ENCODE results near the gene FOXA3. TPM values are rescaled to one million over a fixed set of nuclear protein-coding genes. Genes with fewer than 3 reads are reported as not detected.

Gene FOXA3
- total RNA-seq, 1 donor from 2014 or later: 7.3 TPM

DNA sequence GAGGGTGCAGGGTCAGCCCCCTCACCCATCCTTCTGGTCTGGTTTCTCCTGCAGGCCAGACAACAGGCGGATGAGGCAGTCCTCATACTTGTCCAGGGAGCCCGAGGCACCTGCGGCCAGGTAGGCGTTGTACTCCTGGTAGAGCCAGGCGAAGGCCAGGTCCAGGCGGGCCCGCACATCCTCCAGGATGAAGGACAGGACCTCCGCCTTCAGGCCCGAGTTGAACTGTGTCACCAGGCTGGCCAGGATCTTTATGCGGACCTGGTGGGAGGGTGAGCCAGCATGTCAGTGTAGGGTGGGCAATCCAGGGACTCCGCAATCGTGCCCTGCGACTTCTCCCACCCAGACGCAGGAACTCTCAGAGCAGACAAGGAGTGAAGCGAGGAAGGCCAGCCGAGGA is 35.2 kb upstream of the FOXA3 start:
- TF ChIP-seq, protein P1, sequence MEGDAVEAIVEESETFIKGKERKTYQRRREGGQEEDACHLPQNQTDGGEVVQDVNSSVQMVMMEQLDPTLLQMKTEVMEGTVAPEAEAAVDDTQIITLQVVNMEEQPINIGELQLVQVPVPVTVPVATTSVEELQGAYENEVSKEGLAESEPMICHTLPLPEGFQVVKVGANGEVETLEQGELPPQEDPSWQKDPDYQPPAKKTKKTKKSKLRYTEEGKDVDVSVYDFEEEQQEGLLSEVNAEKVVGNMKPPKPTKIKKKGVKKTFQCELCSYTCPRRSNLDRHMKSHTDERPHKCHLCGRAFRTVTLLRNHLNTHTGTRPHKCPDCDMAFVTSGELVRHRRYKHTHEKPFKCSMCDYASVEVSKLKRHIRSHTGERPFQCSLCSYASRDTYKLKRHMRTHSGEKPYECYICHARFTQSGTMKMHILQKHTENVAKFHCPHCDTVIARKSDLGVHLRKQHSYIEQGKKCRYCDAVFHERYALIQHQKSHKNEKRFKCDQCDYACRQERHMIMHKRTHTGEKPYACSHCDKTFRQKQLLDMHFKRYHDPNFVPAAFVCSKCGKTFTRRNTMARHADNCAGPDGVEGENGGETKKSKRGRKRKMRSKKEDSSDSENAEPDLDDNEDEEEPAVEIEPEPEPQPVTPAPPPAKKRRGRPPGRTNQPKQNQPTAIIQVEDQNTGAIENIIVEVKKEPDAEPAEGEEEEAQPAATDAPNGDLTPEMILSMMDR (IDR thresholded peaks at IDR 0.05): no peak
- no peak for TF ChIP-seq EZH2phosphoT487 (IDR thresholded peaks at IDR 0.05)
- no peak for TF ChIP-seq EZH2 (IDR thresholded peaks at IDR 0.05)
- no peaks in the 10 kb centered on the region for H4K20me1 ChIP-seq (ENCODE audit: low read depth)
- no peak for DNase-seq (ENCODE audit: low spot score)
- H3K9me3 Mint-ChIP-seq: no peaks in the 10 kb centered on the region
- peaks cover 11% of the 10 kb centered on the region for H3K27me3 Mint-ChIP-seq (ENCODE audit: insufficient read depth, low read depth)
- peaks cover 4% of the 10 kb centered on the region for H3K4me1 Mint-ChIP-seq
- H3K79me2 ChIP-seq (ENCODE audit: low read depth): no peaks in the 10 kb centered on the region
- no peaks in the 10 kb centered on the region for H3K9me3 ChIP-seq (ENCODE audit: low read depth)
- no peak overlapping the region for H3K9ac ChIP-seq
- H3F3A ChIP-seq (ENCODE audit: low read depth): no peaks in the 10 kb centered on the region
- H3K4me3 ChIP-seq: no peak overlapping the region
- no peaks in the 10 kb centered on the region for H3K4me1 ChIP-seq
- H3K4me2 ChIP-seq: no peak overlapping the region
- no peak overlapping the region for H2AFZ ChIP-seq (replicated peaks)
- H3K4me3 Mint-ChIP-seq: no peak overlapping the region
- H3K27ac ChIP-seq: no peak overlapping the region
- H3K36me3 Mint-ChIP-seq: peaks cover 37% of the 10 kb centered on the region
- H3K27me3 ChIP-seq: no peaks in the 10 kb centered on the region
- no peak overlapping the region for H3K27ac Mint-ChIP-seq
- no peaks in the 10 kb centered on the region for H3K36me3 ChIP-seq

DNA sequence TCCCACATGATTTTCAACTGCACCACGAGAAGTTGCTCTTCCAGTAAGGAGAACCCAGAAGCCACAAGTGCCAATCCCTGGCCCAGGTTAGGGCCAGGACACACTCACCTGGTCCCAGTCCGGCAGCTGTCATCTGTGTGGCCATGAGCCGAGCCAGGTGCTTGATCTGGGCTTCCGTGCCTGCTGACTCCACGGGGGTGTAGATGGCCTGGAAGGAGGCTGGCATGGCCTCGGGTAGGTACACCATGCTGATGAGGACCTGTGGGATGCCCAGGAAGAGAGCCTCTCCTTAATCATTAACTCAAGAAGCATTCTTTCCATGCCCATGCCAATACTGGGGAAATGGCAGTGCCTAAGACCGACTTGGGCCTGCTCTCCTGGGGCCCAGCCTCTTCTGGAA is 29.2 kb upstream of the FOXA3 start:
- Histone ChIP-seq H4K20me1 (ENCODE audit: low read depth) (no peaks in the 10 kb centered on the region), H3K4me2 (no peak overlapping the region), H3K4me3 (no peak overlapping the region), H3K9ac (no peak overlapping the region), H3K27me3 (no peaks in the 10 kb centered on the region), H3K4me1 (no peaks in the 10 kb centered on the region), H3K9me3 (ENCODE audit: low read depth) (no peaks in the 10 kb centered on the region), H2AFZ (replicated peaks) (no peak overlapping the region), H3K79me2 (ENCODE audit: low read depth) (no peaks in the 10 kb centered on the region), H3K36me3 (peaks cover 22% of the 10 kb centered on the region), H3F3A (ENCODE audit: low read depth) (peaks cover 3% of the 10 kb centered on the region), H3K27ac (no peak overlapping the region)
- H3K4me1 Mint-ChIP-seq: no peaks in the 10 kb centered on the region
- TF ChIP-seq EZH2phosphoT487 (IDR thresholded peaks at IDR 0.05): no peak
- TF ChIP-seq, protein P1 (IDR thresholded peaks at IDR 0.05): no peak
- TF ChIP-seq EZH2 (IDR thresholded peaks at IDR 0.05): no peak
- no peak overlapping the region for H3K27ac Mint-ChIP-seq
- no peak overlapping the region for H3K4me3 Mint-ChIP-seq
- DNase-seq (ENCODE audit: low spot score): no peak
- peaks cover 4% of the 10 kb centered on the region for H3K27me3 Mint-ChIP-seq (ENCODE audit: insufficient read depth, low read depth)
- peaks cover 52% of the 10 kb centered on the region for H3K36me3 Mint-ChIP-seq
- H3K9me3 Mint-ChIP-seq: no peaks in the 10 kb centered on the region

DNA sequence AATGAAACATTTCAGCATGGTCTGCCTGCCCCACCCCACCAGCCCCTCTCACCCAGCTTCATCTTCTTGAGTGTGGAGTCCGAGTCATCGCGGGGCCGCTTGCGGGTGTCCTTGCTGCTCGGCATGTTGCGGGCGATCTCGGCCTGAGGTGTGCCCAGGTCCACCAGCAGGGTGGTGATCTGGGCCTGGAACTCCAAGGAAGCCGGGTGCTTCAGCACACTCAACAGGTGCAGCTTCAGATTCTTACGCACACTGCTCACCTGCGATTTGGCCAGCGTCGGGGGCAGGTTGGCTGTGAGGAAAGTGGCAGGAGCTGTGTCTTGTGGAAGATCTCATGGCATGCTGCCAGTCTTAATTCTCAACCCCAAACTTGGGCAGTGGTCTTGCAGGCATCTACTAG is 21.9 kb upstream of the FOXA3 start:
- Mint-ChIP-seq H3K27ac (no peak overlapping the region), H3K4me1 (peaks cover 8% of the 10 kb centered on the region), H3K9me3 (no peaks in the 10 kb centered on the region), H3K27me3 (ENCODE audit: insufficient read depth, low read depth) (peaks cover 6% of the 10 kb centered on the region), H3K4me3 (no peak overlapping the region), H3K36me3 (peaks cover 59% of the 10 kb centered on the region)
- no peak overlapping the region for H2AFZ ChIP-seq (replicated peaks)
- H4K20me1 ChIP-seq (ENCODE audit: low read depth): no peaks in the 10 kb centered on the region
- H3K4me2 ChIP-seq: no peak overlapping the region
- no peaks in the 10 kb centered on the region for H3K27me3 ChIP-seq
- DNase-seq (ENCODE audit: low spot score): no peak
- no peaks in the 10 kb centered on the region for H3K9me3 ChIP-seq (ENCODE audit: low read depth)
- H3K79me2 ChIP-seq (ENCODE audit: low read depth): no peaks in the 10 kb centered on the region
- no peak overlapping the region for H3K27ac ChIP-seq
- peaks cover 3% of the 10 kb centered on the region for H3F3A ChIP-seq (ENCODE audit: low read depth)
- H3K36me3 ChIP-seq: peaks cover 28% of the 10 kb centered on the region
- no peak overlapping the region for H3K4me3 ChIP-seq
- H3K9ac ChIP-seq: no peak overlapping the region
- no peak for TF ChIP-seq EZH2 (IDR thresholded peaks at IDR 0.05)
- no peak for TF ChIP-seq EZH2phosphoT487 (IDR thresholded peaks at IDR 0.05)
- TF ChIP-seq, protein P1 (IDR thresholded peaks at IDR 0.05): no peak
- no peaks in the 10 kb centered on the region for H3K4me1 ChIP-seq

Data from neural progenitor cell (in vitro differentiated cells).